ENCODE results near the gene KLHL40. TPM values are rescaled to one million over a fixed set of nuclear protein-coding genes. Genes with fewer than 3 reads are reported as not detected.
A peak's percentile ranks its signal among the peaks of the same experiment; 100 is the strongest.

The KLHL40 gene
- total RNA-seq, 1 donor from 2014 or later: not detected

GRCh38 chr3:42670670-42671069 is 14.7 kb upstream of the KLHL40 start:
- Mint-ChIP-seq H3K4me1 (peaks cover 2% of the 10 kb centered on the region), H3K27ac (no peak overlapping the region), H3K4me3 (no peak overlapping the region), H3K9me3 (no peaks in the 10 kb centered on the region), H3K27me3 (no peaks in the 10 kb centered on the region), H3K36me3 (ENCODE audit: low read depth) (no peaks in the 10 kb centered on the region)
- DNase-seq: no peak
- intact Hi-C loops (cut with micrococcal nuclease): no loop called here
- ATAC-seq (ENCODE audit: low read depth): no peak
- ChIA-PET CTCF (no interaction called here), POLR2A (no interaction called here)
- TF ChIP-seq, protein P1, sequence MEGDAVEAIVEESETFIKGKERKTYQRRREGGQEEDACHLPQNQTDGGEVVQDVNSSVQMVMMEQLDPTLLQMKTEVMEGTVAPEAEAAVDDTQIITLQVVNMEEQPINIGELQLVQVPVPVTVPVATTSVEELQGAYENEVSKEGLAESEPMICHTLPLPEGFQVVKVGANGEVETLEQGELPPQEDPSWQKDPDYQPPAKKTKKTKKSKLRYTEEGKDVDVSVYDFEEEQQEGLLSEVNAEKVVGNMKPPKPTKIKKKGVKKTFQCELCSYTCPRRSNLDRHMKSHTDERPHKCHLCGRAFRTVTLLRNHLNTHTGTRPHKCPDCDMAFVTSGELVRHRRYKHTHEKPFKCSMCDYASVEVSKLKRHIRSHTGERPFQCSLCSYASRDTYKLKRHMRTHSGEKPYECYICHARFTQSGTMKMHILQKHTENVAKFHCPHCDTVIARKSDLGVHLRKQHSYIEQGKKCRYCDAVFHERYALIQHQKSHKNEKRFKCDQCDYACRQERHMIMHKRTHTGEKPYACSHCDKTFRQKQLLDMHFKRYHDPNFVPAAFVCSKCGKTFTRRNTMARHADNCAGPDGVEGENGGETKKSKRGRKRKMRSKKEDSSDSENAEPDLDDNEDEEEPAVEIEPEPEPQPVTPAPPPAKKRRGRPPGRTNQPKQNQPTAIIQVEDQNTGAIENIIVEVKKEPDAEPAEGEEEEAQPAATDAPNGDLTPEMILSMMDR (IDR thresholded peaks at IDR 0.05): no peak

GRCh38 chr3:42672515-42672914 is 12.8 kb upstream of the KLHL40 start:
- ATAC-seq (ENCODE audit: low read depth) (no peak), DNase-seq (no peak)
- no peaks in the 10 kb centered on the region for H3K36me3 Mint-ChIP-seq (ENCODE audit: low read depth)
- H3K27me3 Mint-ChIP-seq: no peaks in the 10 kb centered on the region
- H3K4me1 Mint-ChIP-seq: no peaks in the 10 kb centered on the region
- peaks cover 7% of the 10 kb centered on the region for H3K9me3 Mint-ChIP-seq
- no peak overlapping the region for H3K27ac Mint-ChIP-seq
- intact Hi-C loops (cut with micrococcal nuclease): no loop called here
- POLR2A ChIA-PET: no interaction called here
- CTCF ChIA-PET: no interaction called here
- TF ChIP-seq, protein P1 (IDR thresholded peaks at IDR 0.05): no peak
- no peak overlapping the region for H3K4me3 Mint-ChIP-seq

- H3K9me3 Mint-ChIP-seq: peaks cover 13% of the 10 kb centered on the region
- no peaks in the 10 kb centered on the region for H3K36me3 Mint-ChIP-seq (ENCODE audit: low read depth)
- TF ChIP-seq, protein P1 (IDR thresholded peaks at IDR 0.05): no peak
- ChIA-PET POLR2A (no interaction called here), CTCF (no interaction called here)
- H3K4me3 Mint-ChIP-seq: no peak overlapping the region
- no peak overlapping the region for H3K27ac Mint-ChIP-seq
- DNase-seq (peak; percentile 12), ATAC-seq (ENCODE audit: low read depth) (no peak)
- H3K27me3 Mint-ChIP-seq: no peaks in the 10 kb centered on the region
- H3K4me1 Mint-ChIP-seq: no peaks in the 10 kb centered on the region
- intact Hi-C loops (cut with micrococcal nuclease): no loop called here
These were observed 12.3 kb upstream of the KLHL40 start for GRCh38 chr3:42673082-42673481.

GRCh38 chr3:42674146-42674545 is 11.2 kb upstream of the KLHL40 start:
- Mint-ChIP-seq H3K27me3 (no peaks in the 10 kb centered on the region), H3K4me3 (no peak overlapping the region), H3K36me3 (ENCODE audit: low read depth) (no peaks in the 10 kb centered on the region), H3K27ac (no peak overlapping the region), H3K4me1 (no peaks in the 10 kb centered on the region), H3K9me3 (peaks cover 17% of the 10 kb centered on the region)
- ChIA-PET CTCF (no interaction called here), POLR2A (no interaction called here)
- ATAC-seq (ENCODE audit: low read depth) (no peak), DNase-seq (no peak)
- TF ChIP-seq, protein P1 (IDR thresholded peaks at IDR 0.05): no peak
- intact Hi-C loops (cut with micrococcal nuclease): no loop called here

- DNase-seq (no peak), ATAC-seq (ENCODE audit: low read depth) (no peak)
- Mint-ChIP-seq H3K4me1 (no peaks in the 10 kb centered on the region), H3K36me3 (ENCODE audit: low read depth) (no peaks in the 10 kb centered on the region), H3K27ac (no peak overlapping the region), H3K27me3 (no peaks in the 10 kb centered on the region), H3K9me3 (peaks cover 17% of the 10 kb centered on the region), H3K4me3 (no peak overlapping the region)
- intact Hi-C loops (cut with micrococcal nuclease): no loop called here
- TF ChIP-seq, protein P1 (IDR thresholded peaks at IDR 0.05): no peak
- CTCF ChIA-PET: no interaction called here
- POLR2A ChIA-PET: no interaction called here
These were observed 9.4 kb upstream of the KLHL40 start for GRCh38 chr3:42675909-42676308.
